B cell (primary cell): ENCODE measurements around the gene LRRC10B.

Experiments
- EZH2 ChIP-seq: IDR thresholded peaks from 2 replicates; pipeline ENCODE4 v1.6.1; 2012; ENCODE audit warnings: borderline replicate concordance, low read depth, mild to moderate bottlenecking, moderate library complexity, low read length; ENCODE audit not compliant: insufficient read depth, poor library complexity, severe bottlenecking
- TF ChIP-seq, protein P1 (sequence below): fragments of 200-600 bp; IDR thresholded peaks from one replicate; pipeline ENCODE4 v1.8.0; 2022; ENCODE audit warnings: antibody characterized with exemption, mild to moderate bottlenecking

DNA sequence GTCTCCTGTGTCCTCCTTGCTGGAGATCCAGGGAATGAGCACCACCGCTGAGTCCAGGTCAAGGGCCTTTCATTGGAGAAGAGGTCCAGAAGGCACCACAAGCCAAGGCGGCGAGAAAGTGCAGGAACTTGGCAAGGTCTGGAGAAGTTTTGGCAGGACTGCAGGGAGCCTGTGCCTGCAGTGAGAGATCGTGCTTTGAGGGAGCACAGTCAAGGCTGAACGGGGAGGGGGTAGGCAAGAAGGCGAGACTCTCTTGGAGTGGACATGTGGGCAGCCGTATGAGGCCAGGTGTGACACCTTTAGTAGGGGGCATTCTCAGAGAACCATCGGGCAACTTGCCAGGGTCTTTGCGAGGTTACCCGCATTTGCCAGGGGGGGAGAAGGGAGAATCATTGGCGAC, 30.5 kb downstream of the LRRC10B start:
- no peak for TF ChIP-seq EZH2
- TF ChIP-seq, protein P1, sequence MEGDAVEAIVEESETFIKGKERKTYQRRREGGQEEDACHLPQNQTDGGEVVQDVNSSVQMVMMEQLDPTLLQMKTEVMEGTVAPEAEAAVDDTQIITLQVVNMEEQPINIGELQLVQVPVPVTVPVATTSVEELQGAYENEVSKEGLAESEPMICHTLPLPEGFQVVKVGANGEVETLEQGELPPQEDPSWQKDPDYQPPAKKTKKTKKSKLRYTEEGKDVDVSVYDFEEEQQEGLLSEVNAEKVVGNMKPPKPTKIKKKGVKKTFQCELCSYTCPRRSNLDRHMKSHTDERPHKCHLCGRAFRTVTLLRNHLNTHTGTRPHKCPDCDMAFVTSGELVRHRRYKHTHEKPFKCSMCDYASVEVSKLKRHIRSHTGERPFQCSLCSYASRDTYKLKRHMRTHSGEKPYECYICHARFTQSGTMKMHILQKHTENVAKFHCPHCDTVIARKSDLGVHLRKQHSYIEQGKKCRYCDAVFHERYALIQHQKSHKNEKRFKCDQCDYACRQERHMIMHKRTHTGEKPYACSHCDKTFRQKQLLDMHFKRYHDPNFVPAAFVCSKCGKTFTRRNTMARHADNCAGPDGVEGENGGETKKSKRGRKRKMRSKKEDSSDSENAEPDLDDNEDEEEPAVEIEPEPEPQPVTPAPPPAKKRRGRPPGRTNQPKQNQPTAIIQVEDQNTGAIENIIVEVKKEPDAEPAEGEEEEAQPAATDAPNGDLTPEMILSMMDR: no peak
